ENCODE results near the gene PTPA.

DNA sequence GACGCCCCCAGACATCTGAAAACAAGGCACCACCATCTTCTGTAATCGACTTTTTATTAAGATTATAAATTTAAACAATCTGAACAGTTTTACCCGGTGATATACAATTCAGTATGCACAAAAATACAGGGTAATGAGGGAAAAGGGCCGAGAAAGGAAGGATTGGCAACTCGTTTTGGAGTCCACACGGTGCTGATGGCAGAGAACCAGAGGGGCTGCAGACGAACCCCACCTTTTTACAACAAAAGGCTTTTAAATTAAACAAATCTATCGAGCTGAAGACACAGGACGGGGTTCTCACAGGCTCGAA is 64.3 kb downstream of the PTPA start:
- TF ChIP-seq CTCF (tag by site-specific recombination; IDR thresholded peaks at IDR 0.05) (no peak), OSR2 (tag by site-specific recombination; IDR thresholded peaks at IDR 0.05) (no peak), ZBTB44 (tag by site-specific recombination; IDR thresholded peaks at IDR 0.05) (no peak), ZNF274 (IDR thresholded peaks at IDR 0.05; ENCODE audit: low read length) (no peak), ZNF274 (tag by site-specific recombination; IDR thresholded peaks at IDR 0.05; ENCODE audit: borderline replicate concordance) (no peak), ZEB2 (tag by site-specific recombination; IDR thresholded peaks at IDR 0.05) (no peak), REPIN1 (tag by site-specific recombination; IDR thresholded peaks at IDR 0.05; ENCODE audit: low read depth) (no peak), ZNF302 (tag by site-specific recombination; IDR thresholded peaks at IDR 0.05; ENCODE audit: low read depth) (no peak), ZBTB7A (tag by site-specific recombination; IDR thresholded peaks at IDR 0.05; ENCODE audit: low read depth) (no peak), ZNF10 (tag by site-specific recombination; IDR thresholded peaks at IDR 0.05) (no peak), ZFP37 (tag by site-specific recombination; IDR thresholded peaks at IDR 0.05) (no peak), TRIM28 (IDR thresholded peaks at IDR 0.05; ENCODE audit: borderline replicate concordance, low read length) (no peak), TCF7L2 (IDR thresholded peaks at IDR 0.05; ENCODE audit: borderline replicate concordance, low read depth, low read length) (no peak)

Data from HEK293 (cell line).